HUDEP-2 (cell line): ENCODE measurements around the gene P4HTM.

ENCODE experiments used
- DNase-seq, 76 experiments: peaks; one replicate each; lab custom pipeline; 2025; ENCODE audit not compliant: unreplicated experiment in 76 of 76; lab: John Stamatoyannopoulos, UW

P4HTM gene

GRCh38 chr3:48989796-48990635 is at the start of gene P4HTM:
Gene P4HTM, plus strand, starts transcription at chr3:48990241. Its CDS starts 16 bp downstream, at chr3:48990257.
- DNase-seq, result peak in 72 of 76 experiments; percentile 35 to 87 (median 75)

- DNase-seq, result no peak
Measured at GRCh38 chr3:48945432-48945831, 44.6 kb upstream of the P4HTM start.

- DNase-seq, result no peak
Measured at GRCh38 chr3:48945891-48946549, 44.0 kb upstream of the P4HTM start.

- no peak for DNase-seq
Measured at GRCh38 chr3:48949376-48949717, 40.7 kb upstream of the P4HTM start.

- no peak for DNase-seq
Measured at GRCh38 chr3:48950051-48950450, 40.0 kb upstream of the P4HTM start.

- no peak for DNase-seq
Measured at GRCh38 chr3:48951764-48952163, 38.3 kb upstream of the P4HTM start.

- DNase-seq, result peak in 8 of 76 experiments; percentile 5 to 31 (median 15)
Measured at GRCh38 chr3:48952510-48953118, 37.4 kb upstream of the P4HTM start.

- no peak for DNase-seq
Measured at GRCh38 chr3:48957006-48957705, 32.9 kb upstream of the P4HTM start.

GRCh38 chr3:48960841-48961413 is 29.1 kb upstream of the P4HTM start:
- no peak for DNase-seq

GRCh38 chr3:48962340-48962739 is 27.7 kb upstream of the P4HTM start:
- no peak for DNase-seq

GRCh38 chr3:48962939-48963338 is 27.1 kb upstream of the P4HTM start:
- no peak for DNase-seq

GRCh38 chr3:48963591-48963990 is 26.4 kb upstream of the P4HTM start:
- DNase-seq, result no peak

GRCh38 chr3:48966367-48966766 is 23.7 kb upstream of the P4HTM start:
- no peak for DNase-seq

GRCh38 chr3:48966876-48967361 is 23.1 kb upstream of the P4HTM start:
- no peak for DNase-seq

- DNase-seq, result no peak
Measured at GRCh38 chr3:48970586-48970985, 19.5 kb upstream of the P4HTM start.

- no peak for DNase-seq
Measured at GRCh38 chr3:48974076-48974864, 15.8 kb upstream of the P4HTM start.

GRCh38 chr3:48979451-48979850 is 10.6 kb upstream of the P4HTM start:
- DNase-seq, result no peak

GRCh38 chr3:48980295-48980694 is 9.7 kb upstream of the P4HTM start:
- no peak for DNase-seq

- DNase-seq, result no peak
Measured at GRCh38 chr3:48982016-48982415, 8.0 kb upstream of the P4HTM start.

- DNase-seq, result no peak
Measured at GRCh38 chr3:48982686-48983085, 7.4 kb upstream of the P4HTM start.
